Measurements from ENCODE around the gene CRYBB3. TPM values are rescaled to one million over a fixed set of nuclear protein-coding genes. Genes with fewer than 3 reads are reported as not detected.

The CRYBB3 gene
- total and polyA plus RNA-seq, 10 of the 15 experiments (the other 5 are each of a cell fraction or from before 2014, with no cell fraction given), result 0.26 TPM; not detected in 9

GRCh38 chr22:25172153-25172552 is 27.5 kb upstream of the CRYBB3 start (continued):
- no peak for TF ChIP-seq SIX5 (IDR thresholded peaks at IDR 0.05; ENCODE audit: low read depth, low read length, severe bottlenecking)
- TF ChIP-seq BMI1 (IDR thresholded peaks at IDR 0.05; ENCODE audit: borderline replicate concordance), result no peak
- no peak for TF ChIP-seq POU2F2 (IDR thresholded peaks at IDR 0.05; ENCODE audit: borderline replicate concordance, low read depth, low read length)
- no peak for TF ChIP-seq SREBF1 (IDR thresholded peaks at IDR 0.05; ENCODE audit: low read length)
- no peak for TF ChIP-seq MLLT1 (IDR thresholded peaks at IDR 0.05)
- TF ChIP-seq FOXK2 (IDR thresholded peaks at IDR 0.05), result no peak
- TF ChIP-seq POLR2AphosphoS2 (IDR thresholded peaks at IDR 0.05; ENCODE audit: low read depth, low read length), result no peak
- no peak for TF ChIP-seq ZNF207 (IDR thresholded peaks at IDR 0.05; ENCODE audit: borderline replicate concordance)
- TF ChIP-seq ETV6 (conservative IDR thresholded peaks at IDR 0.05 in 1 of 2, IDR thresholded peaks at IDR 0.05 in 1 of 2; ENCODE audit: borderline replicate concordance in 1 of 2, low read depth in 1 of 2), result no peak
- no peak for TF ChIP-seq STAT3 (IDR thresholded peaks at IDR 0.05; ENCODE audit: low read depth, low read length)
- no peak for TF ChIP-seq SP1 (IDR thresholded peaks at IDR 0.05; ENCODE audit: low read depth, low read length)
- TF ChIP-seq ZSCAN29 (IDR thresholded peaks at IDR 0.05), result no peak
- TF ChIP-seq ZBTB11 (CRISPR knock-in tag; IDR thresholded peaks at IDR 0.05), result no peak

Measured in GM12878 (cell line).